Subcutaneous adipose tissue (tissue), 4 donors: ENCODE measurements around the gene KLHDC7A. TPM values are rescaled to one million over a fixed set of nuclear protein-coding genes. Genes with fewer than 3 reads are reported as not detected.

Experiments used
- total RNA-seq, 4 donors: library from RNA; depleted of rRNA; stranded (reverse); fragments of >200 nt; gene quantifications; one replicate each; pipeline ENCODE4 v1.1.0, GENCODE V29; 2016
- TF ChIP-seq, protein P1 (sequence below): fragments of 450-650 bp; IDR thresholded peaks from one replicate; pipeline ENCODE4 v1.5.1; 2016; ENCODE audit warnings: low read depth, mild to moderate bottlenecking, control low read depth, antibody characterized with exemption, moderate library complexity

Gene KLHDC7A
- total RNA-seq, 4 donors from 2014 or later: 0.22 to 4.7 (median 1.3) TPM; not detected in 1

DNA sequence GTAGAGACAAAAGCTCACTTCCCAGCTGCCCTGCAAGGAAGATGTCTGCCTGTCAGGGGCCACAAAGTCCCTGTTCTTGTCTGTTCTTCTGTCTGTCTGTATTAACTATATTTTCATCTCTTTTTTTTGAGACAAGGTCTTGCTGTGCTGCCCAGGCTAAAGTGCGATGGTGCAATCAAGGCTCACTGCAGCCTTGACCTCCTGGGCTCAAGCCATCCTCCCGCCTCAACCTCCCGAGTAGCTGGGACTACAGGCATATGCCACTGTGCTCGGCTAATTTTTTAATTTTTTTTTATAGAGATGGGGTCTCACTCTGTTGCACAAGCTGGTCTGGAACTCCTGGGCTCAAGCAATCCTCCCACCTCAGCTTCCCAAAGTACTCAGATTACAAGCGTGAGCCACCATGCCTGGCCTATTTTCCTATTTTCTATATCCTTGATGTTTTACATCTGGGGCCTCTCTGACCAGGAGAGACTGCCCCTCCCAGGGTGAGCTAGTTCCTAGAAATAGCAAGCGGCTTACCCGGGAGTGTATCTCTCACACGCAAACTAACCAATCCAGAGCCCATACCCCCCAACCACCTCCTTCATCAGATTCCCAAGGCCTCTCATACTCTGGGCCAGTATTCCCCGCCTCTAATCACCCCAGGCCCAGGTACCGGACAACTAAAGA lies 5.4 kb upstream of the KLHDC7A start:
- TF ChIP-seq, protein P1, sequence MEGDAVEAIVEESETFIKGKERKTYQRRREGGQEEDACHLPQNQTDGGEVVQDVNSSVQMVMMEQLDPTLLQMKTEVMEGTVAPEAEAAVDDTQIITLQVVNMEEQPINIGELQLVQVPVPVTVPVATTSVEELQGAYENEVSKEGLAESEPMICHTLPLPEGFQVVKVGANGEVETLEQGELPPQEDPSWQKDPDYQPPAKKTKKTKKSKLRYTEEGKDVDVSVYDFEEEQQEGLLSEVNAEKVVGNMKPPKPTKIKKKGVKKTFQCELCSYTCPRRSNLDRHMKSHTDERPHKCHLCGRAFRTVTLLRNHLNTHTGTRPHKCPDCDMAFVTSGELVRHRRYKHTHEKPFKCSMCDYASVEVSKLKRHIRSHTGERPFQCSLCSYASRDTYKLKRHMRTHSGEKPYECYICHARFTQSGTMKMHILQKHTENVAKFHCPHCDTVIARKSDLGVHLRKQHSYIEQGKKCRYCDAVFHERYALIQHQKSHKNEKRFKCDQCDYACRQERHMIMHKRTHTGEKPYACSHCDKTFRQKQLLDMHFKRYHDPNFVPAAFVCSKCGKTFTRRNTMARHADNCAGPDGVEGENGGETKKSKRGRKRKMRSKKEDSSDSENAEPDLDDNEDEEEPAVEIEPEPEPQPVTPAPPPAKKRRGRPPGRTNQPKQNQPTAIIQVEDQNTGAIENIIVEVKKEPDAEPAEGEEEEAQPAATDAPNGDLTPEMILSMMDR: no peak

DNA sequence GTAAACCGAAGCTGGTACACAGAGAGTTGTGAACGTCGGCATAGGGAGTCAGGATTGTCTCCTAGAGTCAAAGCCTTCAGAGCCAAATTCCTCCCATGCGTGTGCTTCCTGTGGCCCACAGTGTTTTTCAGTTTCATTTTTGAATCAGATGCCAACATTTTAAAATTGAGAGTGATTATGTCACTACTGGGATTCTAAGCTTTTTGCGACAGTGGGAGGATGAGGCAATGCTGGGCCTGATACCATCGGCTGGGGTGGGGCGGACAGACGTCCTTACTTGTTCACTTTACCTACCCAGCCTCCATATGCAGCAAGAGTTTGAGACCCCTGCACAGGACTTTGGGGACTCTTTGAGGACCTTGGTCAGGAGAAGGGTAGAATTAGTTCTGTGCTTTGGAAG lies 1.3 kb upstream of the KLHDC7A start:
- TF ChIP-seq, protein P1: no peak

DNA sequence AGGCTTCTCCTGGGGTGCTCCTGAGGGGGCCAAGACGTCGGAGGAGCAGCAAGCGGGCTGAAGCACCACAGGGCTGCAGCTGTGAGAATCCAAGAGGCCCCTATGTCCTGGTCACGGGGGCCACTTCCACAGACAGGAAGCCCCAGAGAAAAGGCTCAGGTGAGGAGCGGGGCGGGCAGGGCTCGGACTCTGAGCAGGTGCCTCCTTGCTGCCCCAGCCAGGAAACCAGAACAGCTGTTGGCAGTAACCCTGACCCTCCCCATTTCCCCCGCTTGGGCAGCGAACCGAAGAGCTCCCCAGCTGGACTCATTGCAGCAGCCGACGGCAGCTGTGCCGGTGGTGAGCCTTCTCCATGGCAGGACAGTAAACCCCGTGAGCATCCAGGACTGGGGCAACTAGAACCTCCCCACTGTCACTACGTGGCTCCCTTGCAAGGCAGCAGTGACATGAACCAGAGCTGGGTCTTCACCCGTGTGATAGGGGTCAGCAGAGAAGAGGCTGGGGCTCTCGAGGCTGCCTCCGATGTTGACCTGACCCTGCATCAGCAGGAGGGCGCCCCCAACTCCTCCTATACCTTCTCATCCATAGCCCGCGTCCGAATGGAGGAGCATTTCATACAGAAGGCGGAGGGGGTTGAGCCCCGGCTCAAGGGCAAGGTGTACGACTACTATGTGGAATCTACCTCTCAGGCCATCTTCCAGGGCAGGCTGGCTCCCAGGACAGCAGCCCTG lies 625 bp downstream of the KLHDC7A start:
- TF ChIP-seq, protein P1: no peak

- TF ChIP-seq, protein P1: no peak
These were observed 1.4 kb downstream of the KLHDC7A start for GRCh38 chr1:18481921-18482701.

- TF ChIP-seq, protein P1: no peak
These were observed 2.1 kb downstream of the KLHDC7A start for GRCh38 chr1:18482721-18483425.

GRCh38 chr1:18484276-18484675 lies 3.5 kb downstream of the KLHDC7A start:
- TF ChIP-seq, protein P1: no peak
